ENCODE measurements around the gene SACS.
"Not testable (repeated sequence)": the region's sequence is repeated elsewhere in the genome, so short reads cannot be mapped to it uniquely, and the experiment has no call there.

The SACS gene

GRCh38 chr13:23440821-23441618 is 7.5 kb upstream of the SACS start:
- H3K9me3 Mint-ChIP-seq: no peaks in the 10 kb centered on the region
- H3K36me3 Mint-ChIP-seq: no peaks in the 10 kb centered on the region
- no peak overlapping the region for H3K27ac Mint-ChIP-seq
- H3K4me1 Mint-ChIP-seq: no peaks in the 10 kb centered on the region
- H3K27me3 Mint-ChIP-seq: peaks cover 7% of the 10 kb centered on the region
- no peak overlapping the region for H3K4me3 Mint-ChIP-seq
- ATAC-seq: no peak

- not testable (repeated sequence) for H3K27ac Mint-ChIP-seq
Observed at GRCh38 chr13:23440324-23440723, 6.8 kb upstream of the SACS start.

GRCh38 chr13:23437916-23438315 is 4.4 kb upstream of the SACS start:
- Mint-ChIP-seq H3K4me3 (no peak overlapping the region), H3K27ac (no peak overlapping the region), H3K27me3 (peaks cover 33% of the 10 kb centered on the region), H3K9me3 (no peaks in the 10 kb centered on the region), H3K36me3 (no peaks in the 10 kb centered on the region), H3K4me1 (peaks cover 7% of the 10 kb centered on the region)
- no peak for ATAC-seq

More at GRCh38 chr13:23440324-23440723, 6.8 kb upstream of the SACS start:
- ATAC-seq, H3K36me3 Mint-ChIP-seq, H3K9me3 Mint-ChIP-seq, H3K4me1 Mint-ChIP-seq, H3K4me3 Mint-ChIP-seq: not testable (repeated sequence)
- H3K27me3 Mint-ChIP-seq: peaks cover 11% of the 10 kb centered on the region

GRCh38 chr13:23436680-23437079 is 3.2 kb upstream of the SACS start:
- H3K4me3 Mint-ChIP-seq: no peak overlapping the region
- H3K27me3 Mint-ChIP-seq: peaks cover 44% of the 10 kb centered on the region
- no peaks in the 10 kb centered on the region for H3K9me3 Mint-ChIP-seq
- peaks cover 8% of the 10 kb centered on the region for H3K4me1 Mint-ChIP-seq
- no peak for ATAC-seq
- H3K27ac Mint-ChIP-seq: no peak overlapping the region
- H3K36me3 Mint-ChIP-seq: no peaks in the 10 kb centered on the region

- no peaks in the 10 kb centered on the region for H3K9me3 Mint-ChIP-seq
- H3K27me3 Mint-ChIP-seq: peaks cover 44% of the 10 kb centered on the region
- no peak for ATAC-seq
- no peak overlapping the region for H3K4me3 Mint-ChIP-seq
- no peaks in the 10 kb centered on the region for H3K36me3 Mint-ChIP-seq
- H3K27ac Mint-ChIP-seq: no peak overlapping the region
- peaks cover 8% of the 10 kb centered on the region for H3K4me1 Mint-ChIP-seq
Observed at GRCh38 chr13:23434491-23434890, 989 bp upstream of the SACS start.

- no peaks in the 10 kb centered on the region for H3K9me3 Mint-ChIP-seq
- H3K36me3 Mint-ChIP-seq: no peaks in the 10 kb centered on the region
Observed at GRCh38 chr13:23432626-23433025, 876 bp downstream of the SACS start.

GRCh38 chr13:23430664-23431063 is 2.8 kb downstream of the SACS start:
- no peak overlapping the region for H3K4me3 Mint-ChIP-seq
- no peaks in the 10 kb centered on the region for H3K36me3 Mint-ChIP-seq
- ATAC-seq: no peak
- peaks cover 48% of the 10 kb centered on the region for H3K27me3 Mint-ChIP-seq
- H3K9me3 Mint-ChIP-seq: no peaks in the 10 kb centered on the region
- peaks cover 8% of the 10 kb centered on the region for H3K4me1 Mint-ChIP-seq
- no peak overlapping the region for H3K27ac Mint-ChIP-seq

More at GRCh38 chr13:23432626-23433025, 876 bp downstream of the SACS start:
- H3K4me3 Mint-ChIP-seq: no peak overlapping the region
- H3K27ac Mint-ChIP-seq: no peak overlapping the region
- H3K27me3 Mint-ChIP-seq: peaks cover 51% of the 10 kb centered on the region
- peaks cover 8% of the 10 kb centered on the region for H3K4me1 Mint-ChIP-seq
- ATAC-seq: no peak

GRCh38 chr13:23427881-23428528 is 5.5 kb downstream of the SACS start:
- Mint-ChIP-seq H3K36me3 (no peaks in the 10 kb centered on the region), H3K4me3 (no peak overlapping the region), H3K4me1 (peaks cover 2% of the 10 kb centered on the region), H3K27ac (no peak overlapping the region), H3K9me3 (no peaks in the 10 kb centered on the region), H3K27me3 (peaks cover 24% of the 10 kb centered on the region)
- no peak for ATAC-seq

- H3K27me3 Mint-ChIP-seq: peaks cover 19% of the 10 kb centered on the region
- no peaks in the 10 kb centered on the region for H3K36me3 Mint-ChIP-seq
- H3K4me1 Mint-ChIP-seq: no peaks in the 10 kb centered on the region
- H3K4me3 Mint-ChIP-seq: no peak overlapping the region
- H3K27ac Mint-ChIP-seq: no peak overlapping the region
- no peak for ATAC-seq
- no peaks in the 10 kb centered on the region for H3K9me3 Mint-ChIP-seq
Observed at GRCh38 chr13:23427342-23427843, 6.1 kb downstream of the SACS start.

- no peak for ATAC-seq
- Mint-ChIP-seq H3K27me3 (no peaks in the 10 kb centered on the region), H3K4me3 (no peak overlapping the region), H3K4me1 (no peaks in the 10 kb centered on the region), H3K36me3 (no peaks in the 10 kb centered on the region), H3K27ac (no peak overlapping the region), H3K9me3 (no peaks in the 10 kb centered on the region)
Observed at GRCh38 chr13:23421596-23421995, 11.9 kb downstream of the SACS start.

- ATAC-seq: no peak
- Mint-ChIP-seq H3K36me3 (no peaks in the 10 kb centered on the region), H3K27me3 (no peaks in the 10 kb centered on the region), H3K27ac (no peak overlapping the region), H3K9me3 (no peaks in the 10 kb centered on the region), H3K4me3 (no peak overlapping the region), H3K4me1 (no peaks in the 10 kb centered on the region)
Observed at GRCh38 chr13:23418776-23419683, 14.5 kb downstream of the SACS start.

- H3K27ac Mint-ChIP-seq: no peak overlapping the region
Observed at GRCh38 chr13:23414682-23415081, 18.8 kb downstream of the SACS start.

GRCh38 chr13:23411706-23412105 is 21.8 kb downstream of the SACS start:
- no peak overlapping the region for H3K27ac Mint-ChIP-seq
- no peak for ATAC-seq
- H3K4me1 Mint-ChIP-seq: no peaks in the 10 kb centered on the region
- no peaks in the 10 kb centered on the region for H3K36me3 Mint-ChIP-seq
- no peaks in the 10 kb centered on the region for H3K9me3 Mint-ChIP-seq
- H3K4me3 Mint-ChIP-seq: no peak overlapping the region
- no peaks in the 10 kb centered on the region for H3K27me3 Mint-ChIP-seq

More at GRCh38 chr13:23414682-23415081, 18.8 kb downstream of the SACS start:
- no peak for ATAC-seq
- Mint-ChIP-seq H3K9me3 (no peaks in the 10 kb centered on the region), H3K4me3 (no peak overlapping the region), H3K4me1 (no peaks in the 10 kb centered on the region), H3K36me3 (no peaks in the 10 kb centered on the region), H3K27me3 (no peaks in the 10 kb centered on the region)

- ATAC-seq: no peak
- no peaks in the 10 kb centered on the region for H3K36me3 Mint-ChIP-seq
- no peaks in the 10 kb centered on the region for H3K9me3 Mint-ChIP-seq
- H3K27me3 Mint-ChIP-seq: no peaks in the 10 kb centered on the region
- H3K4me3 Mint-ChIP-seq: no peak overlapping the region
- no peaks in the 10 kb centered on the region for H3K4me1 Mint-ChIP-seq
- no peak overlapping the region for H3K27ac Mint-ChIP-seq
Observed at GRCh38 chr13:23411220-23411619, 22.3 kb downstream of the SACS start.

GRCh38 chr13:23408026-23408425 is 25.5 kb downstream of the SACS start:
- H3K27me3 Mint-ChIP-seq: peaks cover 17% of the 10 kb centered on the region
- H3K36me3 Mint-ChIP-seq: no peaks in the 10 kb centered on the region
- H3K4me3 Mint-ChIP-seq: no peak overlapping the region
- no peaks in the 10 kb centered on the region for H3K4me1 Mint-ChIP-seq
- no peaks in the 10 kb centered on the region for H3K9me3 Mint-ChIP-seq
- ATAC-seq: no peak
- no peak overlapping the region for H3K27ac Mint-ChIP-seq

All from stimulated activated memory B cell treated with anti-CD40 and anti-IgM and Interleukin-4, amounts not matched to agents 10 μg/mL and 1 μg/mL and 100 μg/mL, for 72 hours (primary cell).